NCI-H146 treated with DMSO at 0.1 percent for 48 hours (cell line): Measurements from ENCODE around the gene IFT27.
"Not testable (repeated sequence)": the region's sequence is repeated elsewhere in the genome, so short reads cannot be mapped to it uniquely, and the experiment has no call there.

ENCODE experiments used
- DNase-seq: peaks from one replicate; lab custom pipeline; 2025; ENCODE audit not compliant: unreplicated experiment; lab: John Stamatoyannopoulos, UW

Gene IFT27

DNA sequence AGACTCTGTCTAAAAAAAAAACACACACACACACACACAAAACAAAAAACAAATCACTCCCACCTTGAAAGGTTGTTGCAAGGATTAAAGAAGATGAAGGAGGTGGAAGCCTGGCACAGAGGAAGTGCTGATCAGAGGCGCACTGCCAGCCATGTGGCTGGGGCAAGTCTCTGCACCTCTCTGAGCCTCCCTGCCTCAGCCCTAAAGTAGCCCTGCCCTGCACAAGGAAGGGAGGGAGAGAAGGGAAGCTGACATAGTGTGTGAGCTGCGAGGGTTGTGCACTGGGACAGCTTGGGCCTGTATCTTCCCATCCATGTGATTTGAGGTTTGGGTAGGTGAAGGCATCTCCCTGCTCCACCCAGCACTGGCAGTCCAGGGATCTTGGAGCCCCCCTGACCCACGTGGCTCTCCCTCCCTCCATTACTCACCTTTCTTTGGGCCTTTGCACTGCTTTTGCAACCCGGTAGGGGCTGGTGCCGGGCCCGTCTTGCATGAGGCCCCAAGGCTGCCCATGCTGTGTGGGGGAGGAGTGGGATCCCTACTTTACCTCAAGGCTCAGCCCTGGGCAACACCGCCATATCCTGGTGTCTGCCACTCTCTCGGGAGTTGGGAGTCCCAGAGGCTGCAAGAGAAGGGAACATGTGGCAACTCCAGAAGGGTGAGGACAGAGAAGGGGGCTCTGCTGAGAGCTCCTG is 30.5 kb downstream of the IFT27 start:
- DNase-seq, result no peak

DNA sequence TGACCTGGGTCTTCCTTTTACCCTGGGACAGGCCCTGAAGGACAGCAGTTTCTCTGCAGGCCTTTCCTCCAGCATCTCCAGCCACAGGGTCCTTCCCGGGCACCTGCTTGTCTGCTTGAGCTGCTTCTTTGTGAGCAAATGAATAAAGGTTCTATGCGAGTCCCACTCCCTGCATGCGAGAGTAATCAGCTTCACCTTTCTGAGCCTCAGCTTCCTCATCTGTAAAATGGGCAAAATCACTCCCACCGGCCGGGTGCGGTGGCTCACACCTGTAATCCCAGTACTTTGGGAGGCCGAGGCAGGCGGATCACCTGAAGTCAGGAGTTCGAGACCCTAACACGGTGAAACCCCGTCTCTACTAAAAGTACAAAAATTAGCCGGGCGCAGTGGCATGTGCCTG is 31.1 kb downstream of the IFT27 start:
- no peak for DNase-seq

DNA sequence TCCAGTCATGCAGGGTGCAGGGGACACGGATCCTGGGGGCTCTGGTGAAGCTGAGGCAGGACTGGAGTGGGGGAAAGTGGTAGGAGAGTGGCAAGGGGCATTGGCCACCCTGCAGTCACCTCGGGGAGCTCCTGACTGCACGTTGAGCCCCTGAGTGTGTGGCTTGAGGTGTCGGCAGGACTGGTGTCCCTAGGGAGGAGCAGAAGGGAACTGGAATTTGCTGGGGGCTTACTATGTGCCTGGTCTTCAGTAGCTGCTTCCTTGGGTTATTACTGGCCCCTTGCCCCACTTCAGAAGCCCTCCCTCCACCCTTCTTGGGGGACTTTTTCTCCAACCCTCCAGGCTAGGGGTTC is 31.5 kb downstream of the IFT27 start:
- DNase-seq, result no peak

DNA sequence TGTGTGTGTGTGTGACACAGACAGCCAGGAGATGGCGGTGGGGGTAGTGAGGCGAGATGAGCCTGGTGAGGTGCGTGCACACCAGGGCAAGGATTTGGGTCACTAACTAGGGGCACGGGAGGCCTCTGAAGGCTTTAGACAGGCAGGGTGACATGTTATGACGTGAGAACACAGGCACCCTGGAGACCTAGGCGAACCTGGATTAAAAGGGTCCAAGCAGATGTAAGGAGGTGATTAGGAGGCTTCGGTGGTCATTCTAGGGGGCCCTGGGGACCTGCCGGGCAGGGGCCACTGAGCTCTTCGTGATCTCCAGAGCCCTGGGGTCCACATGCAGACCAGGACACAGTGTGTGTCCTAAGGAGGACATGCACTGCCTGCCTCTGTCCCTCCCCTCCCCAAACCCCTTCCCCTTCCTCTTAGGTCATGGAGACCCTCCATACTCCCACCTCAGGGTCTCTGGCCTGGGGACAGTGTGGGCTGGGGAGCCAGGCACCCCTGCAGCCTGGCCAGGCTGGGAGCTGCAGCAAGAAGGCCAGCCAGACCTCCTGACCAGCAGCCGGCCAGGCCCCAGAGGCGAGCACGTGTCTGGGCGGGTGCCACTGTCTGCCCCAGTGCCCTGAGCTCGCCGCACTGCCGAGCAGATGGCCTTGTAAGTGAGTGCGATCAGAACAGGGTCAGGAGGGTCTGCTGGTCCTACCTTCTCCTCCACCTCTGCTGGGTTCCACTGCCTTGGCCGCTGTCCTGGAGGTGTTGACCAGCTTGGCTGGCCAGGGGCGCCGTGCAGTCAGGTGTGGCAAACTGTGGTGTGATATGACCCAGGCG is 32.1 kb downstream of the IFT27 start:
- DNase-seq, result no peak

DNA sequence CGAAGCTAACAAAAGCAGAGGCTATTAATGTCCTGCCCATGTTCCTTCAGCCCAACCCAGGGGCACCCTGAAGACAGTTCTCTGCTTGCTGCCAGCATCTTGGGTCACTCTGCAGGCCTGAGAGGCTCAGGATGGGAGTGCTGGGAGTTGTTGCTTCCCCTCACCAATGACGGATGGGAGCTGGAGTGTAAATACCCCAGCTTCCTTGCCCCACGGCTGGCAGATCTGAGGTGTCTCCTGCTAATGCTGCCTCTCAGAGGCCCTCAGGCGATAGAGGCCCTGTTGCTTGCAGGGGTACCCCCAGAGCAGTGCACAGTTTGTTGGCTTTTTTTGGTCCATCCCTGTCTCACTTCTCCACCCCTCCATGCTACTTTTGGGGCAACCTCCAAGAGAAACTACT is 32.9 kb downstream of the IFT27 start:
- no peak for DNase-seq

DNA sequence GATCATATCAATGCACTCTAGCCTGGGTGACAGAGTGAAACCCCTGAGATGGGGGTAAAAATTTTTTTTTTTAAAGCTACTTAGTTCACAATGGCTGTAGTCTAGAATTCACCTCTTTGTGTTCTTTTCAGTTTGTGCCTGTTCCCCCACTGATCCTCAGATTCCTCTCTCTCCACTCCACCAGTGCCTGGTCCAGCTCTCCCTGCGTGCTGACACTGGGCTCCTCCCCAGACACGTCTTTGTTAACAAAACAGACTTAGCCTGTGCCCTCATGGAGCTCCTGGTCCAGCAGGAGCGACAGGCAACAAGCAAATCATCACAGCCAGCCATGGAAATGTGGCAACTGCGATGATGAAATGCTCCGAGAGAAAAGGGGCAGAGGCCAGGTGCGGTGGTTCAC is 34.0 kb downstream of the IFT27 start:
- no peak for DNase-seq

DNA sequence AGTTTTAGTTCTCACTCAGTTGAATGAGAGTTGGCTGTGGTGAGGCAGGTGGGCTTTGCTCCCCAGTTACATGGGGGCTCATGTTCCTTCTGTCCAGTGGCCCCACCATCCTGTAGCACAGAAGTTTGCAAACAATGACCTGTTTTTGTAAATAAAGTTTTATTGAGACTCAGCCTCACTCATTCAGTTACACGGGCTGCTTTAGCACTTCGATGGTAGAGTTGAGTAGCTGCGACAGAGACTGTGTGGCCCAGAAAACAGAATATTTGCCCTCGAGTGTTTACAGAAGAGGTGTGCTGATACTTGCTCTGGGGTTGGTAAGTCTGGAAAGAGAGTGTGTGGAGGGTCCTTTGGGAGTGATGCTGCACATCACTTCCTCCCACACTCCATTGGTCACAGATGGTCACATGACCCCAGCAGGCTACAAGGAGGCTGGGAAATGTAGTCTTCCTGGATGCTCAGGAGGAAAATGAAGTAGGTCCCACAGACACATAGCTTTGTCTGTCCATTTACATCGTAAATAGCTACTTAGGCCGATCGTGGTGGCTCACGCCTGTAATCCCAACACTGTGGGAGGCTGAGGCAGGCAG is 34.6 kb downstream of the IFT27 start:
- DNase-seq, result no peak

DNA sequence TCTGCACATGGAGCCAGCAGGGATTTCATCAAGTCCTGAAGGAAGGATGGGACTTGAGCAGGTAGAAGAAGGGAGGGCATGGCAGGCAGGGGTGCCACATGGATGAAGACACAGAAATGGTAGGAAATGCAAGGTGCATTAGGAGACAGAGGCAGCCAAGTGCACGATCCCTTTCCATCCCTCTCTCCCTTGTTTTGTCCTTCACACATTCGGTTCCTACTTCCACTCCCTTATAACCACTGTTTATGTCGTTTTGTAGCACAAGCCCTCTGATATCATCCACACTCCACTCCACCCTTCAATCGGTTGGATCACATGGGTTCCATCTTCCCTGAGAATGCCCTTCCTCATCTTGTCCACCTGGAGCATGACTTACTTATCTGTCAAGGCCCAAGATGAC is 35.2 kb downstream of the IFT27 start:
- no peak for DNase-seq

DNA sequence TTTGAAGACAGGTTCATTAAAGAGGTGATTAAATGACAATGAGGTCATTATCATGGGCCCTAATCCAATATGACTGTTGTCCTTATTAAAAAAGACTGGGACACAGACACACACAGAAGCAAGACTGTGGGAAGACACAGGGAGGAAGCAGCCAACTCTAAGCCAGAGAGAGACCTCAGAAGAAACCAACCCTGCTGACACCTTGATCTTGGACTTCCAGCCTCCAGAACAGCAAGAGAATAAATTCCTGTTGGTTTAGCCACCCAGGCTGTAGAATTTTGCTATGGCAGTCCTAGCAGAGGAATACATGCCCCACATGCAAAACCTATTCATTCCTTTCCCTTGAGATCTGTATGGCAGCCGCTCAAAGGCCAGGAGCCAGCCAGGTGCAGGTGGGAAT is 36.7 kb downstream of the IFT27 start:
- DNase-seq, result no peak

DNA sequence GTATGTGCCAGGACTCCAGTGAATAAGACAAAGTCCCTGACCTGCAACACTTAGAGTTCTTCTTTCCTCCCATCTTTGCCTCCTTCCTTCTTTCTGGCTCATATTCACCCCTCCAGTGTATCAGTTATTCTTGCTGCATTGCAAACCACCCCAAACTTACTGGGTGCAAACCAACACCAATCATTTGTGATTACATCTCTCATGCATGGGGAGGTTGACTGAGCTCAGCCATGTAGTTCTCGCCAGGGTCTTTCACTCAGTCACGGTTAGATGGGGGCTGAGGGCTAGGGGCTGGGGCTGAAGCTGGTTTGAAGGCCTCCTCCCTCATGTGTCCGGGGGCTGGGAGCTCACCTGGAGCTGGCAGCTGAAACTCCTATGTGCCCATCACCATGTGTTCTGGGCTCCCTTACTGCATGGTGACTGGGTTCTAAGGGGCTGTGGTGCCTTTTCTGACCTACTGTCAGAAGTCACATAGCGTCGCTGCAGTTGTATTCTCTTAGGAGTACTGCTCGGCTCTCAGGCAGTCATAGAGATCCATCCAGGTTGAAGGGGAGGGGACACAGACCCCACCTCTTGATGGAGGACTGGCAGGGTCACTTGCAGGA is 37.4 kb downstream of the IFT27 start:
- no peak for DNase-seq

DNA sequence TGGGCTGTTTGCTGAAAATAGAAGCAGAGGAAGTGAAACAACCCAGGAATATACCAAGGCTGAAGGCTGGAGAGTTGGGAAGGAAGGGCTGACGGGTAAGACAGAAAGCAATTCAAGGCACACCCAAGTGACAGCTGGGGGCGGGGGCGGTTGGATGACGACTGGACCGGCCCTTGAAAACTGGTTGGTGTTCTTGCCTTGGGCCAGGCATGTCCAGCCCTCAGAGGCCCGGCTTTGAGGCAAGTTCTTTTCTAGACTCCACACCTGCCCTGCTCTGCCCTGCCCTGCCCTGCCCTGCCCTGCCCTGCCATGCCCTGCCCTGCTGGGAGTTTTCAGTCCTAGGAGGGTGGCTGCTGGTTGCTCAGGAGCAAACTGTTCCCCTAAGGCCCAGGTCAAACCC is 38.1 kb downstream of the IFT27 start:
- DNase-seq, result no peak

DNA sequence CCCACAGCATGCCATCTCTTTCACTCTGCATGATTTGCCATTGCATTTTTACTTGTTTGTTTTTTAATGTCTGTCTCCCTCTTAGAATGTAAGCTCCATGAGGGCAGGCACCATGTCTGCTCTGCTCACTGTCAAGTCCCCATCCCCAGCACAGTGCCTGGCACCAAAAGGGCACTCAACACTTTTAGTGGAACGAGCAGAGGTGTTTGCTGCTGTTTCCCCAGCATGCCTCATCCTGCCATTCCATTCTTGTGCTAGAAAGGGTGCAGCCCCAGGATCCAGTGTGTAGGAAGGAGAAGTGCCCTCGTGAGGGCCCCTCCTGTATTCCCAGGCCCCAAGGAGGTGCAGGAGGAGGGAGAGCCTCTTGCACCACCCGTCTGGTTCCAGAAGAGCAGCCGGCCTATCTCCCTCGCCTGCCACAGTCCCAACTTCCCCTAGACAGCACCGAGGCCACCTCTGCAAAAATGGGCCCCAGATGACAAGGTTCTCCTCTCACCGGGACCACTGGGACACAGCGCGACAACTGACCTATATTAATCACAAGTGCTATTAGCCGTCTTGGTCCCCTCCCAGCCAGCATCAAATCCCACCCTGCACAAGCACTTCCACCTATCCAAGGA is 39.1 kb downstream of the IFT27 start:
- DNase-seq, result no peak

DNA sequence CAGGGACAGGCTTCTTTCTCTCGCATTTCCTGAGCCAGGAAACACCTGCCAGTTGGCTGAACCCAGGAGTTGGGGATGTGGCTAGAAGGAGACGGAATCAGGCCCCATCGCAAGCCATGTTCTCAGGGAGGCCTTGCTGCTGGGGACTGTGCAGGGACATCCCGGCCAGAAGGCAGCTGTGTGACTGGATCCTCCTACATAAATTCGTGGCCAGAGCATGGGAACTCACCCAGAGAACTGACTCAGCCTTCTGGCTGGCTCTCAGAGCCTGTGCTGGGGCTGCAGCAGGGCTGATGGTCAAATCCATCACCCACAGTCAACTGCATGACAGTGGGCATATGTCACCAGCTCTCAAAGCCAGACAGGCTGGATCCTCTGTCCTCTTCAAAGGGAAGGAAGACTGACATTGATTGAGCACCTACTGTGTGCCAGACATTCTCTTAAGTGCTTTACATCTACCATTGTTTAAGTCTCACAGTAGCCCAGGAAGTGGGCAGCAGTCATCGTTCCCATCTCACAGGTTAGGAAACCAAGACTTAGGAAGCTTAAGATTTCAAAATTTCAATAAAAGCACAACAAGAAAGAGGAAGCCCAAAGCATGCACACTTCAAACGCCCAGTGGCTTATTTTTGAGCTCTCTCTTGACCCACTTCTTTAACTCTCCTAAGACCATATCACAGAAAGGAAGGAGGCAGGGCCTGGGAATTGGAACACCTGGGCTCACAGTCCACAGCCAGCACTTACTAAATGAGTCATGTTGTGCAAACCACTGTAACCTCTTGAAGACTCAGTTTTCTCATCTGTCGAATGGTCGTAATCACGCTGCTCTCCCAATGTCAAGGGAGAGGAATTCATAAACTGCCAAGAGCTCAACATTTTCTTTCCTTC is 41.5 kb downstream of the IFT27 start:
- no peak for DNase-seq

DNA sequence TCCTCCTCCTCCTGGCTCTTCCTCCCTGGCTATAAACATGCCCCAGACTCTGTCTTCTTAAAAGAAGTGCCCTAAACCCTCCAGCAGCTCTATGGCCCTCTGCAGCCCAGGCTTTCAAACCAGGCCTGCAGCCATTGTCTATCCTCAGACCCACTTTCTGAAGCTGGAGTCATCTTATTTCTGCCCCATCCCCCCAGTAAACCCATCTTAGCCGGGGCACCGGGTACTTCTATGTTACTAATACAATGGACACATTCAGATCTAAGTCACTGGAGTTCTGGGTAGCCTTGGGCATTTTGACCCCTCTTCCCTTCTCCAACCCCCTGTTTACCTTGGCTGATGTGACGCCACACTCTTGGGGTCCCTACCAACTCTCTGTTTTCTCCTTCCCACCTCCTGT is 42.6 kb downstream of the IFT27 start:
- DNase-seq, result no peak

DNA sequence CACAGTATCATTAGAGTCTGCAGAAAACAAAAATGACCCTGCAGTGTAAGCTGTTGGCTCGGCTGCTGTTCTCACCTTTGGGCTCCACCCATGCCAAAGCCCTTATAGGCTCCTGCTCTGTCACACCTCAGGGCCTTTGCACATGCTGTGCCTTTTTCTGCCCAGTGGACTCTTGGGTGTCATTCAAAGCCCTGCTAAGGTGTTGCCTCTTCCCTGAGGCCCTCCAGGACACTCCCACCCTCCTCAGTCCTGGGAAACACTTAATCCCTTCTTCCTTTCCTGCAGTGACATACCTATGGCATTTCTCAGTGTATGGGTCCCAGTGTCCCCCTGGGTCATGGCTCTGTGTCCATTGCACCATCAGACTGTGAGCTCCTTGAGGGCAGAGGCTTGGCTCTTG is 43.3 kb downstream of the IFT27 start:
- no peak for DNase-seq

DNA sequence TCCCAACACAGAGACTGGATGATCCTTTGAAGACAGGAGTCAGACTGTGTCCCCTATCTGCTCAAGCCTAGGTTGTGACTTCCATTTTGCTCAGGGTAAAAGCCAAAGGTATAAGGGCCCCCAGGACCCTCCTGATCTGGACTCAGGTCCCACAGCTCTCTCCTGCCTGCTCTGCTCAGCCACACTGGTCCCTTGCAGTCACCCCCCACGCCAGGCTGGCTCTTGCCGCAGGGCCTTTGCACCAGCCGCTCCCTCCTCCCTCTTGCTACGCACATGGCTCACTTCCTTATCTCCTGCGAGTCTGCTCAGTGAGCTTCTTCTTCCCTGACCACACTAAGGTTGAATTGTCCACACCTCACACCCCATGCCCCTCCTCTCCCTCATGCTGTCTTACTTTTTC is 44.0 kb downstream of the IFT27 start:
- no peak for DNase-seq

DNA sequence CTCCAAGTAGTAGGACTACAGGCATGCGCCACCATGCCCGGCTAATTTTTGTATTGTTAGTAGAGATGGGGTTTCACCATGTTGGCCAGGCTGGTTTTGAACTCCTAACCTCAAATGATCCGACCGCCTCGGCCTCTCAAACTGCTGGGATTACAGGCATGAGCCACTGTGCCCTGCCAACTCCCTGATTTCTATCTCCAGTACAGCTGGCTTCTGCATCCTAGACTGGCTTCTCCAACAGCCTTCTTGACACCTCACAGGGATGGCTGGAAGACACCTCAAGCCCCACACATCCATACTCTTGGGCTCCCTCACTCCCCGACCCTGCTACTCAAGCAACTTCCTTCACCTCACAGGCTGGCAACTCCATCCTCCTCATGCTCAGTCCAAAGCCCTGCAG is 44.6 kb downstream of the IFT27 start:
- not testable (repeated sequence) for DNase-seq

DNA sequence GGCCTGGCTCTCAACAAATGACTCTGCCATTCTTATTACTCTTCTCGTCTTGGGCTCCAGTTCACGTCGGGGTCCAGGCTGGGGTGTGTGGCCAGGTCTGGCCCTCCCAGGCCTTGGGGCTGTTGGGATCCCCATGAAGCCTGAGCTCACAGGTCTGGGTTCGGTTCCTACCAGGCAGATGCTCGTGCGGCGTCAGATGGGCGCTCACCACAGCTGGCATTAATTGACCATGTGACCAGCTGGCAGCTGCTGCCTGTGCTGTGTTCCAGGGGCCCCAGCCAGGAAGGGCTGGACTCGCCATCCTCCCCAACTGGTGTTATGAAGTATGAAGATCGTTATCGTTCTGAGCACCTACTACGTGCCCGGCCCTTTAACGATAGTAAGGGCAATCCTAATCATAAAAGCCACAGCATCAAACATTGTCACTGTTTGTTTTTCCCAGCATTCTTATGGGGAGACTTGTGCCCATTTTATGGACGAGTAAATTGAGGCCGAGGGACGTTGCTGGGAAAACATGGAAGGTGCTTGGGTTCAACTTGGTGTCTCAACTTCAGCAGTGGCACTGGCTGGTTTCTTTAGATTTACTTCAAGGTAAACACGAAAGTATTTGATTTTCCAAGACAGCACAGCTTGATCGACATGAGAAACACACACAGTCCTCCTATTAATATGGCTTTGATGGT is 45.6 kb downstream of the IFT27 start:
- no peak for DNase-seq

DNA sequence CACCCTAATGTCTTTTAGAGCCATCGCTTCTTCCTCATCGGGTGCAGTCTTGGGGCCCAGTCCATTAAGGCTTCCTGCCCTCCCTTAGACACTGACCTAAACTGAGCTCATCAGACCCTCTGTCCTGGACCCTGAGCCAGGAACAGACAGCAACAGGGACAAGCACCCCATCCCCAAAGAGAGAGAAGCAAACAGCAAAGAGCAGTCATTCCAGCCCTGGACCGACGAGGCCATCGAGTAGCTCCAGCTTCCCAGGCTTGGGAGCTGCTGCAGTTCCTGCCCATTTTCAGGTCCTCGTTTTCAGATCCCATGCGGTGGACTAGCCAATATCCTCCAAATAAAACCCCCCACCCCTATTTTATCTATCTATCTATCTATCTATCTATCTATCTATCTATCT is 46.6 kb downstream of the IFT27 start:
- DNase-seq, result no peak

DNA sequence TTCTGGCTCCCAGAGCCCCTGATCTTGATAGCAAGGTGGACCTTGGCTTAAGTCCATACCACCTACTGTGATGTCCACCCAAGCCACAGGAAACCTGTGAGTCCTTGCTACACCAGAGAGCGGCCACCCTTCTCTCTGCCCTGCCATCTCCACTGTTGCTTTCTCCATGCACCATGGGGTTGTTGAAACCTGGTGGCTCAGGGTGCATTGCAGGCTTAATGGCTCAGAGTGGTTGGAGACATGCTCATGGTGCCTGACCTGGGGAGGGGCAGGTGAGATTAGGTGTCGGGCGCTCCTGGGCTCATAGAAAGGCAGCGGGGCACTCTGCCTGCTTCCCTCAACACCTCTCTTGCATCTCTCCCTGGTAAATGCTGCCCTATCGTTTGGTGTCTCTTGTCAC is 47.4 kb downstream of the IFT27 start:
- no peak for DNase-seq
